IMR-90 (cell line): Measurements from ENCODE around the gene MRM1. TPM values are rescaled to one million over a fixed set of nuclear protein-coding genes. Genes with fewer than 3 reads are reported as not detected.

Experiments used
- ATAC-seq: fragments of 200-7000 bp; cut with Tn5 transposase; 2 replicates; pipeline ENCODE4 v1.9.1; 2020; ENCODE audit warnings: low read depth, mild to moderate bottlenecking, moderate library complexity
- BruUV-seq: library from RNA; stranded (reverse); fragments of 400-500 nt; replicated peaks from 2 replicates; lab custom pipeline; 2021; lab: Mats Ljungman, UMichigan
- CTCF ChIA-PET: fragments of 300-600 bp; formaldehyde crosslinking; extraction: SDS; loops from one replicate; lab custom pipeline; 2021; ENCODE audit warnings: antibody characterized with exemption; lab: Yijun Ruan, JAX
- POLR2A ChIA-PET: fragments of 300-600 bp; sonication (Branson Sonifier 250); formaldehyde crosslinking; loops from one replicate; lab custom pipeline; 2022; ENCODE audit warnings: antibody characterized with exemption; ENCODE audit not compliant: unreplicated experiment; lab: Charles Lee
- DNase-seq: peaks from one replicate; pipeline ENCODE4 v3.0.0; 2013
- H2AFZ ChIP-seq: replicated peaks from 2 replicates; pipeline ENCODE3; 2013; ENCODE audit warnings: low read length, mild to moderate bottlenecking; ENCODE audit not compliant: poor library complexity
- H2AK5ac ChIP-seq: 2 replicates; pipeline ENCODE4 v1.6.1; 2013; ENCODE audit warnings: low read depth, low read length, inconsistent platforms
- H2AK9ac ChIP-seq: replicated peaks from 2 replicates; pipeline ENCODE3; 2013; ENCODE audit warnings: mild to moderate bottlenecking, low read depth, low read length, moderate library complexity; ENCODE audit not compliant: poor library complexity
- H2BK120ac ChIP-seq: 2 replicates; pipeline ENCODE4 v1.6.1; 2013; ENCODE audit warnings: low read depth, low read length, inconsistent platforms
- H2BK15ac ChIP-seq: 3 replicates; pipeline ENCODE4 v1.6.1; 2013; ENCODE audit warnings: low read depth, low read length, inconsistent platforms
- H2BK20ac ChIP-seq: 2 replicates; pipeline ENCODE4 v1.6.1; 2013; ENCODE audit warnings: low read depth, mild to moderate bottlenecking, inconsistent platforms, low read length, moderate library complexity
- H2BK5ac ChIP-seq: 2 replicates; pipeline ENCODE4 v1.6.1; 2013; ENCODE audit warnings: mild to moderate bottlenecking, low read depth, low read length, inconsistent platforms; ENCODE audit not compliant: poor library complexity, severe bottlenecking
- H3K14ac ChIP-seq: replicated peaks from 2 replicates; pipeline ENCODE4 v1.6.1; 2013; ENCODE audit warnings: low read depth, low read length, inconsistent platforms
- H3K18ac ChIP-seq: 2 replicates; pipeline ENCODE4 v1.6.1; 2013; ENCODE audit warnings: low read depth, low read length, control low read depth
- H3K23ac ChIP-seq: 2 replicates; pipeline ENCODE4 v1.6.1; 2013; ENCODE audit warnings: low read depth, low read length, inconsistent platforms
- H3K27ac ChIP-seq: 2 replicates; pipeline ENCODE4 v1.5.1; 2013; ENCODE audit warnings: mild to moderate bottlenecking, control low read depth, low read length; ENCODE audit not compliant: insufficient read depth
- H3K27me3 ChIP-seq: 2 replicates; pipeline ENCODE4 v1.6.1; 2013; ENCODE audit warnings: low read length; ENCODE audit not compliant: control insufficient read depth, insufficient read depth
- H3K36me3 ChIP-seq: 2 replicates; pipeline ENCODE4 v1.6.1; 2013; ENCODE audit warnings: low read length, mixed read lengths; ENCODE audit not compliant: control insufficient read depth, insufficient read depth
- H3K4ac ChIP-seq: 2 replicates; pipeline ENCODE4 v1.6.1; 2013; ENCODE audit warnings: low read depth, low read length, inconsistent platforms
- H3K4me1 ChIP-seq: 2 replicates; pipeline ENCODE4 v1.6.1; 2013; ENCODE audit warnings: low read length, mixed read lengths; ENCODE audit not compliant: control insufficient read depth, insufficient read depth
- H3K4me2 ChIP-seq: 2 replicates; pipeline ENCODE4 v1.6.1; 2013; ENCODE audit warnings: low read depth, mild to moderate bottlenecking, control low read depth, low read length, moderate library complexity
- H3K4me3 ChIP-seq: 2 replicates; pipeline ENCODE4 v1.5.1; 2013; ENCODE audit warnings: low read depth, mild to moderate bottlenecking, control low read depth, low read length, moderate library complexity; ENCODE audit not compliant: insufficient read depth
- H3K56ac ChIP-seq: 2 replicates; pipeline ENCODE4 v1.6.1; 2013; ENCODE audit warnings: low read length, inconsistent platforms; ENCODE audit not compliant: insufficient read depth; ENCODE audit errors: extremely low read depth
- H3K79me1 ChIP-seq, 2 experiments: 2 replicates each; pipeline ENCODE4 v1.6.1; 2013; ENCODE audit warnings: low read length in 2 of 2, inconsistent platforms in 1 of 2, low read depth in 1 of 2
- H3K9ac ChIP-seq: 2 replicates; pipeline ENCODE4 v1.6.1; 2013; ENCODE audit warnings: low read depth, low read length, control low read depth
- H3K9me1 ChIP-seq: 2 replicates; pipeline ENCODE4 v1.6.1; 2013; ENCODE audit warnings: low read length, inconsistent platforms; ENCODE audit not compliant: insufficient read depth
- H3K9me3 ChIP-seq: 2 replicates; pipeline ENCODE4 v1.6.1; 2013; ENCODE audit warnings: low read length; ENCODE audit not compliant: control insufficient read depth, insufficient read depth
- H4K20me1 ChIP-seq: 2 replicates; pipeline ENCODE4 v1.6.1; 2013; ENCODE audit warnings: low read length, inconsistent platforms; ENCODE audit not compliant: insufficient read depth
- H4K5ac ChIP-seq: 2 replicates; pipeline ENCODE4 v1.6.1; 2013; ENCODE audit warnings: mild to moderate bottlenecking, low read depth, low read length, control low read depth
- H4K8ac ChIP-seq, 2 experiments: 2 replicates each; pipeline ENCODE4 v1.6.1; 2013; ENCODE audit warnings: low read depth in 2 of 2, low read length in 2 of 2, control low read depth in 1 of 2, inconsistent platforms in 1 of 2
- H4K91ac ChIP-seq: 2 replicates; pipeline ENCODE4 v1.6.1; 2013; ENCODE audit warnings: low read depth, low read length, inconsistent platforms; ENCODE audit not compliant: insufficient read depth
- MAFK ChIP-seq: IDR thresholded peaks from 2 replicates; pipeline ENCODE4 v1.6.1; 2012; ENCODE audit warnings: low read depth, low read length, improper control_type of control experiment
- MAZ ChIP-seq: IDR thresholded peaks from 2 replicates; pipeline ENCODE4 v1.6.1; 2012; ENCODE audit warnings: low read depth, mild to moderate bottlenecking, low read length, improper control_type of control experiment, moderate library complexity, borderline replicate concordance
- MXI1 ChIP-seq: IDR thresholded peaks from 2 replicates; pipeline ENCODE4 v1.6.1; 2012; ENCODE audit warnings: low read depth, mild to moderate bottlenecking, low read length, moderate library complexity, borderline replicate concordance
- POLR2A ChIP-seq: IDR thresholded peaks from 2 replicates; pipeline ENCODE4 v1.6.1; 2012; ENCODE audit warnings: mild to moderate bottlenecking, low read depth, low read length
- RAD21 ChIP-seq: IDR thresholded peaks from 2 replicates; pipeline ENCODE4 v1.6.1; 2012; ENCODE audit warnings: low read length, improper control_type of control experiment
- RCOR1 ChIP-seq: IDR thresholded peaks from 2 replicates; pipeline ENCODE4 v1.6.1; 2012; ENCODE audit warnings: mild to moderate bottlenecking, low read length, improper control_type of control experiment; ENCODE audit not compliant: insufficient replicate concordance
- WGBS, 2 experiments: methylation state at CpG; one replicate each; pipeline versions ENCODE4 v1.1.5 to v1.1.7; 2013; ENCODE audit warnings: missing lambda C conversion rate in 2 of 2; ENCODE audit not compliant: insufficient read length in 1 of 2; ENCODE audit errors: extremely low coverage in 2 of 2; 5-methylcytosine and 5-hydroxymethylcytosine counted together
- dilution Hi-C: fragments of 300-500 bp; cut with HindIII; formaldehyde crosslinking; loops from one replicate; pipeline ENCODE4 v1.14.3; 2018; ENCODE audit warnings: low sequenced_read_pairs; ENCODE audit not compliant: unreplicated experiment
- in situ Hi-C: fragments of 300-500 bp; cut with MboI; formaldehyde crosslinking; loops from 3 replicates; pipeline ENCODE4 v1.14.3; 2019; ENCODE audit warnings: low sequenced_read_pairs, inconsistent platforms, mixed read lengths
- intact Hi-C: fragments of 100-400 bp; cut with micrococcal nuclease; formaldehyde crosslinking; loops from 2 replicates; pipeline ENCODE4 v1.10.0; 2022
- polyA plus RNA-seq, 3 experiments: library from polyadenylated mRNA; depleted of rRNA; stranded (reverse); fragments of >200 nt; gene quantifications; 2 replicates each; pipeline ENCODE4 v1.2.3, GENCODE V29; 2012; ENCODE audit warnings: low replicate concordance in 1 of 3
- total RNA-seq: library from RNA; depleted of rRNA; stranded (reverse); fragments of >200 nt; gene quantifications from 2 replicates; pipeline ENCODE4 v1.2.3, GENCODE V29; 2012
- TF ChIP-seq, protein P1 (sequence below): conservative IDR thresholded peaks from 2 replicates; pipeline ENCODE4 v1.5.1; 2012; ENCODE audit warnings: mild to moderate bottlenecking, low read depth, low read length, improper control_type of control experiment
- TF ChIP-seq, protein P2 (sequence below): fragments of 150-350 bp; IDR thresholded peaks from 2 replicates; pipeline ENCODE4 v1.6.1; 2016; ENCODE audit warnings: low read depth, mild to moderate bottlenecking, low read length, moderate library complexity, borderline replicate concordance
- TF ChIP-seq, protein P3 (sequence below): fragments of 150-350 bp; IDR thresholded peaks from 2 replicates; pipeline ENCODE4 v1.6.1; 2017; ENCODE audit warnings: mild to moderate bottlenecking, antibody characterized with exemption, low read length, low read depth

MRM1 gene
- total and polyA plus RNA-seq, 2 of the 4 experiments (the other 2 are of a cell fraction) = 2.2 to 5.3 TPM

DNA sequence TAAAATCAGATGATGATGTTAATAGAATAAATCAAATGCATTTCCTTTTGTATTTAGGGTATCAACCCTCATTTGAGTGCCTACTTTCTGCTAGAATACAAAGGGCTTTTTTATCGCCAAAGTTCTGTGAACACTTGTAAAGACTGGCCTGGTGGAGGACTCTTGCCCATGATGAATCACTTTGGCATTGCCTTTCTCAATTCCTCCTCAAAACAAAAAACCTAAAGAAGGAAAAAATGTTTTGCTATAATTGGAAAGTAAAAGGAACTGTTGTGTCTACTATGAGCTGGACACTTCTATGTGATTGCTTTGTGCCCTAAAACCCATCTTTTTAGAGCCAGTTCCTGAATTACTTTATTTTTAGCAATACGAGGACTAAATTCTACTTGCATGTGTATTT is 22.7 kb upstream of the MRM1 start:
- H3K27me3 ChIP-seq = no peaks in the 10 kb centered on the region
- peaks cover 40% of the 10 kb centered on the region for H3K36me3 ChIP-seq
- DNase-seq = peak; percentile 44
- H3K4me1 ChIP-seq = no peaks in the 10 kb centered on the region
- H2BK15ac ChIP-seq = no peak overlapping the region
- H3K9me3 ChIP-seq = no peaks in the 10 kb centered on the region
- H2AK5ac ChIP-seq = no peak overlapping the region
- CTCF ChIA-PET = no interaction called here
- no peak overlapping the region for H2AFZ ChIP-seq
- no peak overlapping the region for H2BK20ac ChIP-seq
- no peak overlapping the region for H3K4ac ChIP-seq
- H3K18ac ChIP-seq = no peak overlapping the region
- no peak overlapping the region for H3K14ac ChIP-seq
- H2BK5ac ChIP-seq = no peak overlapping the region
- dilution Hi-C loops (no loop called here), in situ Hi-C loops (no loop called here), intact Hi-C loops (no loop called here)
- peaks cover 37% of the 10 kb centered on the region for H4K20me1 ChIP-seq
- no peak overlapping the region for H3K56ac ChIP-seq
- H3K27ac ChIP-seq = no peak overlapping the region
- ATAC-seq = peak; percentile 66
- H3K9ac ChIP-seq = no peak overlapping the region
- no peak overlapping the region for H4K8ac ChIP-seq
- POLR2A ChIA-PET = no interaction called here
- TF ChIP-seq, protein P1, sequence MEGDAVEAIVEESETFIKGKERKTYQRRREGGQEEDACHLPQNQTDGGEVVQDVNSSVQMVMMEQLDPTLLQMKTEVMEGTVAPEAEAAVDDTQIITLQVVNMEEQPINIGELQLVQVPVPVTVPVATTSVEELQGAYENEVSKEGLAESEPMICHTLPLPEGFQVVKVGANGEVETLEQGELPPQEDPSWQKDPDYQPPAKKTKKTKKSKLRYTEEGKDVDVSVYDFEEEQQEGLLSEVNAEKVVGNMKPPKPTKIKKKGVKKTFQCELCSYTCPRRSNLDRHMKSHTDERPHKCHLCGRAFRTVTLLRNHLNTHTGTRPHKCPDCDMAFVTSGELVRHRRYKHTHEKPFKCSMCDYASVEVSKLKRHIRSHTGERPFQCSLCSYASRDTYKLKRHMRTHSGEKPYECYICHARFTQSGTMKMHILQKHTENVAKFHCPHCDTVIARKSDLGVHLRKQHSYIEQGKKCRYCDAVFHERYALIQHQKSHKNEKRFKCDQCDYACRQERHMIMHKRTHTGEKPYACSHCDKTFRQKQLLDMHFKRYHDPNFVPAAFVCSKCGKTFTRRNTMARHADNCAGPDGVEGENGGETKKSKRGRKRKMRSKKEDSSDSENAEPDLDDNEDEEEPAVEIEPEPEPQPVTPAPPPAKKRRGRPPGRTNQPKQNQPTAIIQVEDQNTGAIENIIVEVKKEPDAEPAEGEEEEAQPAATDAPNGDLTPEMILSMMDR = no peak
- TF ChIP-seq, protein P2, sequence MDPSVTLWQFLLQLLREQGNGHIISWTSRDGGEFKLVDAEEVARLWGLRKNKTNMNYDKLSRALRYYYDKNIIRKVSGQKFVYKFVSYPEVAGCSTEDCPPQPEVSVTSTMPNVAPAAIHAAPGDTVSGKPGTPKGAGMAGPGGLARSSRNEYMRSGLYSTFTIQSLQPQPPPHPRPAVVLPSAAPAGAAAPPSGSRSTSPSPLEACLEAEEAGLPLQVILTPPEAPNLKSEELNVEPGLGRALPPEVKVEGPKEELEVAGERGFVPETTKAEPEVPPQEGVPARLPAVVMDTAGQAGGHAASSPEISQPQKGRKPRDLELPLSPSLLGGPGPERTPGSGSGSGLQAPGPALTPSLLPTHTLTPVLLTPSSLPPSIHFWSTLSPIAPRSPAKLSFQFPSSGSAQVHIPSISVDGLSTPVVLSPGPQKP = no peak
- no peak for TF ChIP-seq POLR2A
- no peak for TF ChIP-seq MAZ
- TF ChIP-seq, protein P3, sequence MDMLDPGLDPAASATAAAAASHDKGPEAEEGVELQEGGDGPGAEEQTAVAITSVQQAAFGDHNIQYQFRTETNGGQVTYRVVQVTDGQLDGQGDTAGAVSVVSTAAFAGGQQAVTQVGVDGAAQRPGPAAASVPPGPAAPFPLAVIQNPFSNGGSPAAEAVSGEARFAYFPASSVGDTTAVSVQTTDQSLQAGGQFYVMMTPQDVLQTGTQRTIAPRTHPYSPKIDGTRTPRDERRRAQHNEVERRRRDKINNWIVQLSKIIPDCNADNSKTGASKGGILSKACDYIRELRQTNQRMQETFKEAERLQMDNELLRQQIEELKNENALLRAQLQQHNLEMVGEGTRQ = no peak
- no peak for TF ChIP-seq MAFK
- no peak for TF ChIP-seq MXI1
- no peak for TF ChIP-seq RAD21
- TF ChIP-seq RCOR1 = no peak
- BruUV-seq = no TSS peak
- H3K79me1 ChIP-seq = peaks cover 22 to 49% of the 10 kb centered on the region in 2 experiments
- H3K9me1 ChIP-seq = peaks cover 6% of the 10 kb centered on the region
- H3K4me3 ChIP-seq = no peak overlapping the region
- H4K5ac ChIP-seq = no peak overlapping the region
- no peak overlapping the region for H2BK120ac ChIP-seq
- WGBS, 2 experiments = no CpG with 5 or more reads among the region's 2 CpGs
- no peak overlapping the region for H3K4me2 ChIP-seq
- no peak overlapping the region for H3K23ac ChIP-seq
- H4K91ac ChIP-seq = no peak overlapping the region
- no peak overlapping the region for H2AK9ac ChIP-seq
